Neural progenitor cell (in vitro differentiated cells): ENCODE results near the gene OR7C1. TPM values are rescaled to one million over a fixed set of nuclear protein-coding genes. Genes with fewer than 3 reads are reported as not detected.
"Not testable (repeated sequence)": the region's sequence is repeated elsewhere in the genome, so short reads cannot be mapped to it uniquely, and the experiment has no call there.

Experiments
- DNase-seq: peaks from one replicate; pipeline ENCODE4 v3.0.0-alpha.2; 2016; ENCODE audit warnings: low spot score
- H2AFZ ChIP-seq: fragments of 200-600 bp; sonication (generic); replicated peaks from 2 replicates; pipeline ENCODE4 v1.6.1; 2016; ENCODE audit warnings: antibody characterized with exemption
- H3F3A ChIP-seq: fragments of 200-600 bp; sonication (generic); 2 replicates; pipeline ENCODE4 v1.6.1; 2016; ENCODE audit warnings: antibody characterized with exemption, low read depth
- H3K27ac ChIP-seq: fragments of 200-600 bp; sonication (generic); 2 replicates; pipeline ENCODE4 v1.5.1; 2016; ENCODE audit warnings: mild to moderate bottlenecking
- H3K27me3 ChIP-seq: fragments of 200-600 bp; sonication (generic); 2 replicates; pipeline ENCODE4 v1.6.1; 2016; ENCODE audit warnings: mild to moderate bottlenecking, moderate library complexity
- H3K36me3 ChIP-seq: fragments of 200-600 bp; sonication (generic); 2 replicates; pipeline ENCODE4 v1.5.1; 2016
- H3K4me1 ChIP-seq: fragments of 200-600 bp; sonication (generic); 2 replicates; pipeline ENCODE4 v1.6.1; 2016; ENCODE audit warnings: mixed run types
- H3K4me2 ChIP-seq: fragments of 200-600 bp; sonication (generic); 2 replicates; pipeline ENCODE4 v1.6.1; 2016
- H3K4me3 ChIP-seq: fragments of 200-600 bp; sonication (generic); 2 replicates; pipeline ENCODE4 v1.5.1; 2016
- H3K79me2 ChIP-seq: fragments of 200-600 bp; sonication (generic); 2 replicates; pipeline ENCODE4 v1.6.1; 2016; ENCODE audit warnings: low read depth
- H3K9ac ChIP-seq: fragments of 200-600 bp; sonication (generic); 2 replicates; pipeline ENCODE4 v1.6.1; 2016
- H3K9me3 ChIP-seq: fragments of 200-600 bp; sonication (generic); 2 replicates; pipeline ENCODE4 v1.5.1; 2016; ENCODE audit warnings: low read depth
- H4K20me1 ChIP-seq: fragments of 200-600 bp; sonication (generic); 2 replicates; pipeline ENCODE4 v1.6.1; 2016; ENCODE audit warnings: low read depth
- H3K27ac Mint-ChIP-seq: 3 replicates; pipeline ENCODE4 v1.8.0; 2021; ENCODE audit warnings: mixed read lengths
- H3K27me3 Mint-ChIP-seq: 2 replicates; pipeline ENCODE4 v1.8.0; 2022; ENCODE audit warnings: low read depth, mild to moderate bottlenecking, inconsistent platforms, moderate library complexity, mixed read lengths; ENCODE audit not compliant: insufficient read depth
- H3K36me3 Mint-ChIP-seq: 3 replicates; pipeline ENCODE4 v1.8.0; 2021; ENCODE audit warnings: mixed read lengths
- H3K4me1 Mint-ChIP-seq: 3 replicates; pipeline ENCODE4 v1.8.0; 2021; ENCODE audit warnings: mixed read lengths
- H3K4me3 Mint-ChIP-seq: 3 replicates; pipeline ENCODE4 v1.8.0; 2021; ENCODE audit warnings: mild to moderate bottlenecking, moderate library complexity, mixed read lengths
- H3K9me3 Mint-ChIP-seq: 3 replicates; pipeline ENCODE4 v1.8.0; 2020; ENCODE audit warnings: mixed read lengths
- EZH2 ChIP-seq: fragments of 200-600 bp; sonication (generic); IDR thresholded peaks from 2 replicates; pipeline ENCODE4 v1.6.1; 2017; ENCODE audit warnings: antibody characterized with exemption, mild to moderate bottlenecking, moderate library complexity
- EZH2phosphoT487 ChIP-seq: fragments of 200-600 bp; sonication (generic); IDR thresholded peaks from 2 replicates; pipeline ENCODE4 v1.6.1; 2017; ENCODE audit warnings: antibody characterized with exemption
- total RNA-seq: library from RNA; depleted of rRNA; stranded (reverse); fragments of >200 nt; gene quantifications from 2 replicates; pipeline ENCODE4 v1.2.3, GENCODE V29; 2015; ENCODE audit warnings: low replicate concordance
- TF ChIP-seq, protein P1 (sequence below): fragments of 200-600 bp; sonication (generic); IDR thresholded peaks from 2 replicates; pipeline ENCODE4 v1.5.1; 2017; ENCODE audit warnings: antibody characterized with exemption, mild to moderate bottlenecking

OR7C1 gene
- total RNA-seq, 1 donor from 2014 or later, result not detected

DNA sequence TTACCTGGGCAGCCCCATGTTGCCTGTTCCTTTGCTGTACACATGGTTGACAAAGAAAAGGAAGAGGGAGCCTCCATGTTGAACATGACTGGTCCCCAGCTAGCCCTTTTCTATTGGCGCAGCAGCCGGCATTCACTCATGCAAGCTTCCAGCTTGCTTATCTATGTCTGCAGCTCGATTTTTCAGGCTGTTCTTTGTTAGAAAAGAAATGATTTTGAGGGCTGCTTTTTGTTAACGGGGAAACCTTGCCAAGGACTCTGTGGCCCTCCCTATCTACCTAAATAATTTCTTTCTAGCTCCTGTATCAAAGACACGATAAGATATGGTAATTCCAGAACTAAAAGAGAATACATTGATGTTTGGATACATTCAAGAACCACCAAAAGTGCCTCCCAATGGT is 36.2 kb downstream of the OR7C1 start:
- no peaks in the 10 kb centered on the region for H3K4me1 ChIP-seq
- H3K9me3 Mint-ChIP-seq, result peaks cover 2% of the 10 kb centered on the region
- no peaks in the 10 kb centered on the region for H3K27me3 ChIP-seq
- H3K36me3 Mint-ChIP-seq, result no peaks in the 10 kb centered on the region
- no peak overlapping the region for H3K4me3 ChIP-seq
- H4K20me1 ChIP-seq, result no peaks in the 10 kb centered on the region
- no peak overlapping the region for H3K27ac Mint-ChIP-seq
- H3F3A ChIP-seq, result no peaks in the 10 kb centered on the region
- no peak overlapping the region for H3K4me3 Mint-ChIP-seq
- H3K4me2 ChIP-seq, result no peak overlapping the region
- no peak overlapping the region for H3K9ac ChIP-seq
- TF ChIP-seq EZH2 (no peak), EZH2phosphoT487 (no peak)
- no peaks in the 10 kb centered on the region for H3K79me2 ChIP-seq
- H2AFZ ChIP-seq, result no peak overlapping the region
- no peaks in the 10 kb centered on the region for H3K36me3 ChIP-seq
- peaks cover 2% of the 10 kb centered on the region for H3K27me3 Mint-ChIP-seq
- H3K27ac ChIP-seq, result no peak overlapping the region
- no peak for DNase-seq
- no peaks in the 10 kb centered on the region for H3K4me1 Mint-ChIP-seq
- no peaks in the 10 kb centered on the region for H3K9me3 ChIP-seq

DNA sequence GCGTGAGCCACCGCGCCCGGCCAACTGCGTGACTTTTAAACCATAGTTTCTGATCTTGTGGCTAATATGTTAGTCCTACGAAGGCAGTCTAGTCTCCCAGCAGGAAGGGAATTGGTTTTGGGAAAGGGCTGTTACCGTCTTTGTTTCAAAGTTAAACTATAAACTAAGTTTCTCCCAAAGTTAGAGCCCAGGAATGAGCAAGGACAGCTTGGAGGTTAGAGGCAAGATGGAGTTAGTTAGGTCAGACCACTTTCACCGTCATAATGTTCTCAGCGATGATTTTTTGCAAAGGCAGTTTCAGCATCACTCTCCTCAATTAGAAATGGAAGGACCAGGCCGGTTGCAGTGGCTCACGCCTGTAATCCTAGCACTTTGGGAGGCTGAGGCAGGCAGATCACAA is 39.0 kb downstream of the OR7C1 start:
- H3F3A ChIP-seq, result no peaks in the 10 kb centered on the region
- H3K9me3 Mint-ChIP-seq, result peaks cover 2% of the 10 kb centered on the region
- H4K20me1 ChIP-seq, result no peaks in the 10 kb centered on the region
- peaks cover 5% of the 10 kb centered on the region for H3K27me3 Mint-ChIP-seq
- no peak overlapping the region for H3K9ac ChIP-seq
- H3K9me3 ChIP-seq, result no peaks in the 10 kb centered on the region
- H3K27ac ChIP-seq, result no peak overlapping the region
- H3K4me2 ChIP-seq, result no peak overlapping the region
- TF ChIP-seq, protein P1, sequence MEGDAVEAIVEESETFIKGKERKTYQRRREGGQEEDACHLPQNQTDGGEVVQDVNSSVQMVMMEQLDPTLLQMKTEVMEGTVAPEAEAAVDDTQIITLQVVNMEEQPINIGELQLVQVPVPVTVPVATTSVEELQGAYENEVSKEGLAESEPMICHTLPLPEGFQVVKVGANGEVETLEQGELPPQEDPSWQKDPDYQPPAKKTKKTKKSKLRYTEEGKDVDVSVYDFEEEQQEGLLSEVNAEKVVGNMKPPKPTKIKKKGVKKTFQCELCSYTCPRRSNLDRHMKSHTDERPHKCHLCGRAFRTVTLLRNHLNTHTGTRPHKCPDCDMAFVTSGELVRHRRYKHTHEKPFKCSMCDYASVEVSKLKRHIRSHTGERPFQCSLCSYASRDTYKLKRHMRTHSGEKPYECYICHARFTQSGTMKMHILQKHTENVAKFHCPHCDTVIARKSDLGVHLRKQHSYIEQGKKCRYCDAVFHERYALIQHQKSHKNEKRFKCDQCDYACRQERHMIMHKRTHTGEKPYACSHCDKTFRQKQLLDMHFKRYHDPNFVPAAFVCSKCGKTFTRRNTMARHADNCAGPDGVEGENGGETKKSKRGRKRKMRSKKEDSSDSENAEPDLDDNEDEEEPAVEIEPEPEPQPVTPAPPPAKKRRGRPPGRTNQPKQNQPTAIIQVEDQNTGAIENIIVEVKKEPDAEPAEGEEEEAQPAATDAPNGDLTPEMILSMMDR, result no peak
- TF ChIP-seq EZH2, result no peak
- no peak for TF ChIP-seq EZH2phosphoT487
- no peaks in the 10 kb centered on the region for H3K79me2 ChIP-seq
- H3K4me3 ChIP-seq, result no peak overlapping the region
- H2AFZ ChIP-seq, result no peak overlapping the region
- no peaks in the 10 kb centered on the region for H3K36me3 Mint-ChIP-seq
- no peaks in the 10 kb centered on the region for H3K27me3 ChIP-seq
- H3K4me1 Mint-ChIP-seq, result no peaks in the 10 kb centered on the region
- no peaks in the 10 kb centered on the region for H3K36me3 ChIP-seq
- DNase-seq, result no peak
- H3K27ac Mint-ChIP-seq, result no peak overlapping the region
- H3K4me1 ChIP-seq, result no peaks in the 10 kb centered on the region
- no peak overlapping the region for H3K4me3 Mint-ChIP-seq

DNA sequence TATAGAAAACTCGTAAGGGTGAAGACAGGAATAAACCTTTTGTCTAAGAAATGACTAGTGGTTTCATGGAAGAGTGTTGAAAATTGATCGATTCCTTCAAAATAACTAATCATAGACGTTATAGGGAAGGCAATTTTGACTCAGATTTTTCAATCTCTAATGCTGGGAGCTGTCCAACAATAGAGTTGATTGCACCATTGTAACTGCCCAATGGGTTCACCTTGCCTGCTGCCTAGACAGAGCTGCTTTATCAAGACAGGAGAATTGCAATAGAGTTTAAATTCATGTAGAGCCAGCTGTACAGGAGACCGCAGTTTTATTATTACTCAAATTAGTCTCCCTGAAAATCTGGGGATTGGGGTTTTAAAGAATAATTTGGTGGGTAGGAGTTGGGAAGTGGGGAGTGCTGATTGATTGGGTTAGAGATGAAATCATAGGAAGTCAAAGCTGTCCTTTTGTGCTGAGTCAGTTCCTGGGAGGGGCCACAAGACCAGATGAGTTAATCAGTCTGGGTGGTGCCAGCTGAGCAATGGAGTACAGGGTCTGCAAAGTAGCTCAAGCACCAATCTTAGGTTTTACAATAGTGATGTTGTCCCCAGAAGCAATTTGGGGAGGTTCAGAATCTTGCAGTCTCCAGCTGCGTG is 39.8 kb downstream of the OR7C1 start:
- Histone ChIP-seq H3K9ac (no peak overlapping the region), H3K4me3 (no peak overlapping the region), H4K20me1 (no peaks in the 10 kb centered on the region), H3K27ac (no peak overlapping the region), H3K4me1 (no peaks in the 10 kb centered on the region), H3K27me3 (no peaks in the 10 kb centered on the region), H3K9me3 (no peaks in the 10 kb centered on the region), H2AFZ (no peak overlapping the region), H3K4me2 (no peak overlapping the region), H3F3A (no peaks in the 10 kb centered on the region), H3K79me2 (no peaks in the 10 kb centered on the region), H3K36me3 (no peaks in the 10 kb centered on the region)
- peaks cover 5% of the 10 kb centered on the region for H3K27me3 Mint-ChIP-seq
- no peak overlapping the region for H3K4me3 Mint-ChIP-seq
- H3K4me1 Mint-ChIP-seq, result no peaks in the 10 kb centered on the region
- no peak for TF ChIP-seq EZH2
- no peak for TF ChIP-seq EZH2phosphoT487
- TF ChIP-seq, protein P1, result no peak
- no peak for DNase-seq
- no peaks in the 10 kb centered on the region for H3K36me3 Mint-ChIP-seq
- H3K27ac Mint-ChIP-seq, result no peak overlapping the region
- peaks cover 2% of the 10 kb centered on the region for H3K9me3 Mint-ChIP-seq

DNA sequence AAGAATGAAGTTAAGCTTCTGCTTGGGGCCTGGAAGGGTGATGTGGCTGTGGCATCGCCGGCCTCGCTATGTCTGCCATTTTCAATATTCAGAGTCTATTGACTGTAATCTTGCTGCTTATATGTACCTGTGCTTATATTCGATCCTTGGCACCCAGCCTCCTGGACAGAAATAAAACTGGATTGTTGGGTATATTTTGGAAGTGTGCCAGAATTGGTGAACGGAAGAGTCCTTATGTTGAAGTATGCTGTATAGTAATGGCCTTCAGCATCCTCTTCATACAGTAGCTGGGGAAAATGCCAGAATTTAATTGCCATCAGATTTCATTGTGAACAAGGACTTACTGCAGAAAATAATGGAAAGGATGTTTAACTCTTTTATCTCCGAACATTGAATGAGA is 42.7 kb downstream of the OR7C1 start:
- not testable (repeated sequence) for H3K4me1 Mint-ChIP-seq

More for the DNA sequence above, 42.7 kb downstream of the OR7C1 start:
- not testable (repeated sequence) for H3K9ac ChIP-seq, H3K27ac ChIP-seq, H3K9me3 Mint-ChIP-seq, H2AFZ ChIP-seq, DNase-seq, H3K27me3 ChIP-seq, H3K4me2 ChIP-seq, H3K4me3 Mint-ChIP-seq, H3K79me2 ChIP-seq, H4K20me1 ChIP-seq, H3K4me1 ChIP-seq, H3K36me3 Mint-ChIP-seq, H3K4me3 ChIP-seq, H3F3A ChIP-seq, H3K9me3 ChIP-seq, H3K36me3 ChIP-seq, H3K27ac Mint-ChIP-seq, H3K27me3 Mint-ChIP-seq
